OCI-M2 (cell line): ENCODE data around the gene SUGCT.

ENCODE experiments used
- DNase-seq: peaks from one replicate; lab custom pipeline; 2025; ENCODE audit not compliant: unreplicated experiment; lab: John Stamatoyannopoulos, UW

Gene SUGCT

DNA sequence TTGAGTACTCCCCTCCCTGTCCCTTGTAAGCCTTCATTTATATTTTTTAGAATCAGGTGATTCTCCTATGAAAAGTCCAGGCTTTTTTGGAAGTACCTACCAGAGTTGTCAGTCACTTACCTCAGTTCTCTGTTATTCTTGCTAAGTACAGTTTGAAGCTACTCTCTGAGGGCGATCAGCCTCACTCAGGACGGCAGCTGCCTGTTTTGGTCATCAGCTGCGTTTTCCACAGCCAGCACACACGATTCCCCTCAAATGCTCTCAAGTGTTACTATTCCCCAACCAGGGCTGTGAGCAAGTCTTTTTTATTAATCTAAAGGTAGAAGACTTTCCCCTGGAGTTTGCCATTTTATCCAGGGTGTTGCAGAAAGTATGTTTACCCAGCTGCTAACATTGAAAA is 328.6 kb downstream of the SUGCT start:
- DNase-seq, result no peak

DNA sequence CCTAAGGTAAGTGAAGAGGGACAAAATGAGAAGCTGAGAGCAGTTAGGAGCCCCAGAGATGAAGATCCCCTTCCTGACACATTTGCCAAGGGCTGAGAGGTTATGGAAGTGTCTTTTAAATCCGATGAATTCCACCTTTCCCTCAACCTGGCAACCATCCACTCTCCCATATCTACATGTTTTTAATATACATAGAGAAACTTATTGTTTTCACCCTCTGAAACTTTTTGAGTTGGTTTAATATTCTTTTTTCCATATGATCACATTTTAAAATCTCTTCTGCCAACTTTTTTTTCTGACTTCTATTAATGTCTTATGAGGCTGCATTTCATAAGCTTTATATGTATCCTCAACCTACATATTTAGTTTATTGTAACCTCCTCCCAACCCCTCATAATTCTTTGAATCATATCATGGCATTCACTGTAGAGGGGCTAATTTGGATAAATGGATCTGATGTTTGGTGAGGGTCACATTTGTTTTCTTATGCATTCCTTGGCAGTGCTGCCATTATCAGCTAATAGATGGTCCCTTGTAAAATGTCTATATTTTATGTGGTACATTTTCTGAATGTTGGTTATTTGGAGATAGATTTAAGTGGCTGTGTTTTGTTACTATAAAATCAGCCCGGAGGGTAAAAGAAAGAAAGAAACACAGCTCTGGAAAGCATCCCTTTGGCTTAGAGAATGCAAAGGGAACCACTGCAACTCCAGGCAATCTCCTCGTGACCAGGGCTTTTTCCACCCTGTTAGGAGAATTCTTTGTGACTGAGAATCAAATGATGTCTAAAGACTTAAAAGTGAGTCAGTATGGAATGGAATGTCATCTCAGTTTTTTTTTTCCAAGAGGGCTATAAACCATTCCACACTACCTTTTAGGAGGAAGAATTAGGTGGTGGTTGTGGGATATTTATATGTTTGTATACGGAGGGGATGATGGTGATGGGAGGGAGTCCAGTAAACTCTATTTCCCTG is 334.4 kb downstream of the SUGCT start:
- DNase-seq, result no peak

DNA sequence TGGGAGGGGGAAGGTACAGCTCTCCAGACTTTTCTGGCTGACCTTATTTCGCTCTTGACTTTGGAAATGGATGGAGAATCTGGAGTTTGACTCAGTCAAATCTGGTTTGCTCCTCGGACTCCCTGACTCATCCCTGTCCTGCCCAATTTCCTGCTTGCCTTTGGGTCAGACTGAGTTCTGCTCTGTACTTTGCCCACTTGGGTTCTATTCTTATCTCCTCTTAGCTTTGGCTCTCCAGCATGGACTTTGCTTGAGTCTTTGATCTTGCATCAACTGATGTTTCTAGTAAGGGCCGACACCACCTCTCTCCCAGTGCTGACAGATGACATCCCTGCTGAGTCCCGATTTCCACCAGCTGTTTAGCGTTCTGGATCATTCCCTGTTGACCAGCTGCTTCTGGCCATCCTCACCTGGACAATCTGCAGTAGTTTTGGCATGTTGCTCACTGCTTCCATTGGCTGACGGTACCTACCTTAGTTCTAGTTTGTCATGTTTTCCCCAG is 335.3 kb downstream of the SUGCT start:
- no peak for DNase-seq

DNA sequence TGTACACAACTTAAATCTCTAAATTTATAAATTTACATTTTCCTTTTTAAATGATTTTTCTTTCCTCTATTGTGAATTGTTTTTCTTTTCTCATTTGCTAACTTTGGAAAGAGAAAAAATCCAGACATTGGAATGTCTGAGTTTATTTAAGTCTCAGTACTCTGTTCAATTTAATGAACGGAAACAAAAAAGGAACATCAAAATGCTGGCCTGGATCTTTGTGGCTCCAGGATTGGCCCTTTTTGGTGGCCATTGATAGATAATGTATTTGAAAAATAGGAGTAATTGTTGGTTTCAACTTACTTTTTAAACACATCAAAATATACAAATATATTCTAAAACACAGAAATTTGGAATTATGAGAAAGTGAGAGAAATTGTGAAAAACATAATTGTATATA is 336.0 kb downstream of the SUGCT start:
- no peak for DNase-seq

DNA sequence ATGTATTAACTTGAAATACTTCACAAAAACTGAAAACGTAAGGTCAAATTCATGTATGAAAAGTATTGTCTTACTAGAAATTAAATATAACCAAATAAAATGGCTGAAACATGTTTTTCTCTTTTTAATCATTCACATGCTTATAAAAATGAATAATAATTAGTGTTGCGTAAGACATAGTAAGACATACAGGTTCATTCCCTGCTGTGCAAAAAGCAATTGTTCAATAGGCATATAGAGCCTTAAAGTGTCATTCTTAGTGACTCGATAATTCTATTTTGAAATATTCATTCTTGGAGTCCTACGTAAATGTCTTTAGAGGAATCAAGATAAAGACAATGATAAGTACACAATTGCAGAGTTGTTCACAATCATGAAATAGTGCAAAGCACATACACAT is 337.1 kb downstream of the SUGCT start:
- DNase-seq, result no peak

DNA sequence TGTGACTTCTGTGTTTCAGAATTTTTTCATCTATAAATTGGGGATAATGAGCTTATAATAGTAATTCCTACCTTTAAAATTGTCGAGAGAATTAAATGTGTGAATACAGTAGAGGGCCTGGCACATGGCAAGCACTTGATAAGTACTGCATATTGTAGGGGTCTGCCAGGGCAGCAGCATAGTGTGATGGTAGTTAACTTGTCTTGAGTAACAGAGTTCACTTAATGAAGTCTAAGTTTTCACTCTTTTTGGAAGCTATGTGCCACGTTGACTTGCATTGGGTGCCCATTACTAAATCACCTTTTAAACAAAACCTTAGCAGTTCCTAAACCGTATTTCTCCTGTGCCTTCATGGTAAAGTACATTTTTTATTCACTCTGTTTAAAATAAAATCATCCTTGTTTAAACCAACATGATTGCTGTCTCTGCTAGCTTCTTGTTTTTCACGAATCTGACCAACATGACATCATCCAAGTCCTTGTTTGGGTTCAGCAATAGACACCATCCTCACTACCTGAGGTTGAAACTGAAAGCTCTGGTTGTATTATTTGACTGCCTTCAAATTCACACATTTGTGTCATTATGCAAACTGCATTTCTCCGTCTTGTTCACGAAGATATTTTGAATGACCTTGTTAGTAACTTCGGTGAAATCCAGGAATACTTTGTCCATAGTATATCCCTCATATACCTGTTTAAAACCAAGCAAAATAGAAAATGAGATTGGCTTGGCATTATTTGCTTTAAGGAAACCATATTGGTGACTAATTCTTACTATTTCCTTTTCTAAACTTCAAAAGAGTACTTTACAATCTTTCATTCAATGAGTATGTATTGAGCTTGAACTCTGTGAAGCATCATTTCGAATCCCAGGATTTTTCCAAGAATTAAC is 340.2 kb downstream of the SUGCT start:
- no peak for DNase-seq

DNA sequence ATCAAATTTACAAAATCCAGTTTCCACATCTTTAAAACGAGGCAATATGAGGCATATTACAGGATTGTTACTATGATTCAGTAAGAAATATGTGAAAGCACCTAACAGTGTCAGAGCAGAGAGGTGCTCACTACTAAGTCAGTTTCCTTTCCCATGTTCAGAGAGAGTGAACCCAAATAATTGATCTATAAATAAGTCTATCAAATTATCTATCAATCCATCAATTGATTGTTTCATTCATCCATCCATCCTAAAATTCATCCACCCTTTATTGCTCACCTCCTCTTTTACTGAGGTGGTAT is 340.8 kb downstream of the SUGCT start:
- DNase-seq, result no peak

DNA sequence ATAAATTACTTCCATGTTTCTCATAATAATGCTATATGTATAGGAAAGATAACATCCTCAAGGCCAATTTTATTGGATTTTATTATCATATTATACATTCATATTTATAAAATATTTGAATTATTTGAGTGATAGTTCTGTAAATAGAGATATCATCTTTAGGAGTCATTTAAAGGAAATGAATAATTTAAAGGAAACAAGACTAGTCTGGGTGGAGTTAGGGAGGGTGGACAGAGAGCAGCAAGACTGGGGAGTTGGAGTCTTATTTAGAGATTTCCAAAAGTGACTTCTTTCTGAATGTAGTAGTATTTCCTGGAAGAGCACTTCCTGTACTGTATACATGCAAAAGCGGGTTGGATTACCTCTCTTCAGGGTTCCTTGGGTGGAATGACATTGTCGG is 342.3 kb downstream of the SUGCT start:
- DNase-seq, result no peak

DNA sequence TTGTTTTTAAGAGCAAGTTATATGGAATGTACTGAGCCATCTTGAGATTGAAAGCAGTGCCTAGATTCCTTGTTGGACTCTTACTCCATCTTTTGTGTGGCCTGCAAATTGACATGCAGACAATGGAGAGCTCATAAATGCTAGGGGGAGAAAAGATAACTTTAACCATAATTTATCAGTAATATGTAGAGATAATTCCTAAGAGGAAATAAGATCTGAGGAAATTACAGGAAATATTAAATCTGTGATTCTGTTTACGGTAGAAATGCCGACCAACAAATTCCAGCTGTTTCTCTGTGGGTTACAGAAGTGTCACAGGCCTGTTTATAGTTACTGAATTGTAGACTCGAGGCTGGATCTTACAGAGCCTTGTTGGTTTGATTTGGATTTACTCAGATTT is 348.0 kb downstream of the SUGCT start:
- no peak for DNase-seq

DNA sequence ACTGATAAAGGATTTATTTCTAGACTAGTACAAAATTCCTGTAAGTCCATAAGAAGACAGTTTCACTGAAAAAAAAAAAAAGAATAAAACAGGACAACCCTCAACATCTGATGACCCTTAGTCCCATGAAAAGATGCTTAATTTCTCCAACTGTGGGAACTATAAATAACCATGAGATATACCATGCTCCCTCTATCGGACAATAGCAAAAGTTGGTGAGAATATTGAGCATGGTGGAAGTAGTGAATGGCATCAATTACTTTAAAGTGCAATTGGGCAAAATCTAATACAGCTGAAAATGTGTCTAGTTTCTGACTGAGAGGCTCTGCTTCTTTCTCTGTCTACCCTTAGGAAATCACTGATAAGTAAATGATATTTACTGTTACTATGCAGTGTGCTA is 348.8 kb downstream of the SUGCT start:
- no peak for DNase-seq

DNA sequence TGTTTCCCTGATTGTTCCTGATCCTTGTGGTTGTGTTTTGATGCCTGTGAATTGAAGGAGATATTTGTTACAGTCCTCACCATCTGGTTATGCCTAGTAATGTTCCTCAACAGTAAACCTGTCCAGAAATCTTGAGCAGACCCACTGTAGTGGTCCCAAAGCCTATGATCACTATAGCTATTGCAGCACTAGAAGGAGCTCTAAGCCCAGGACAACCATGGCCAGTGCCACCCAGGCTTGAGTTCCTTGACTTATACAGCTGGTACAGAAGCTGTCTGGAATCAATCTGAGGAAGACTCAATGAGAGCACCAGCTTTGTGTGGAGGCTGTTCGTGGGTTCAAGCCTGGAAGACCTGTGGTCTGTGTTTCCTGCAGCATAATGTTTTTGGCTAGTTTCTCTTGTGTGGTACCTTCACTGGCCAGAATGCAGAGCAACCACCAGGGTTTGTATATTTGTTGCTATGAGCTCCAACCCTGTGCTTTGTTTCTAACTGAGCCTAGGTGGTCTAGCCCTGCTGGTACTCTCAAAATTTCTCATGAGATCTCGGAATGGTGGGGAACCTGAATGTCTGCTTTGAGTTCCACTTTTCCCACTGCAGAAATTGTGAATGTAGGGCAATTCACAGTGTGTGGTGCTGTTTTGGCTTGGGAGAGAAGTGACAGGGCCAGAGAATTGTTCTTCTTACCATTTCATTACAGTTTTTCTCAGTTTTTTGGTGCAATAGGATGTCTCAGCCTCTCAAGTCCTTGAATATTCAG is 355.2 kb downstream of the SUGCT start:
- no peak for DNase-seq

DNA sequence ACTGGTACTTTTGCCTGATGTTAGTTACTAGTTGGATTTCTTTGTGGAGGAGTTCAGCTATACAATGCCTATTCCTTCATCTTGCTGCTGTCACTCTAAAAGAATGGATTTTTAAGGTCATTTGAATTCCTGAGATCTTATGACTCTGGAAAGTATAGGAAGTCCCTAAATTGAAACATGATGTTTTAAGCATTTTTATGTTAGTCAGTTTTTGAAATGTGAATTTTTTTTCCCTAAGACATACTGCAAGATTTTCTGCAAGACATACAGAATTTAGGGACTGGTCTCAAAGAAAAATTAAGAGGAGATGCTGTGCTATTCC is 355.8 kb downstream of the SUGCT start:
- no peak for DNase-seq

DNA sequence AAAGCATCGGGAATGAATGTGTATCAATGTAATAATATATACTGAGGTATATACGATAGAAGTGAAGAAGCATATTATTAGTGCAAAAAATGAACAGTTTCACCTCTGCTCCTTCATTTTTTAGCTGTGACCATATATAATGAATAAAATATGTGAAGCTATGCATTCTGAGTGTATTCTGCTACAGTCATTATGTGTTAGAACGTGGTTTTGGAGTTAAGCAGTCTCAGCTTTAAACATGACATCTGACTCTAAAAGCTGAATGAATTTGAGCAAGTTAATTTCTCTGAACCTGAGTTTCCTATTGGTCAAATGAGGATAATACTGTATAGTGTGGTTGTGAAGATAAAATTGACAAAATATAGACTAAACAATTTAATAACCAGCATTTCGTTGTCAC is 358.1 kb downstream of the SUGCT start:
- DNase-seq, result no peak

DNA sequence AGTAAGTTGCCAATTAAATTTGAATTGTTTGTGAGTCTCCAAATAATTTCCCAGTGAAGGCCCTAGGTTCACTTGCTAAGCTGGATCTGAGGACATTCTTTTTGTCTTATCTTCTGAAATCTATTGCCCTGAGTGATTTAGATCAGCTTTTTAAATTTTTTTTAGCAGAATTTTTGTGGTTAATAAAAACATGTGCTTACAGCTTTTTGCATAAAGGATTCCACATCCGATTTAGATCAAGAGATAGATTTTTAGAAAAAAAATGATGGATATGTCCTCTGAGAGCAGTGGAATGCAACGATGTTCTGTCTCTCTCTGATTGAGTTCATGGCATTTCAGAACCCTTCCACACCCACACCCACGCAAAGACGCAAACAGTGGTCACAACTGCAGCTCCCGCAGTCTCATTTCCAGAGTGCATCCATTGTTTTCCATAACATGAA is 358.8 kb downstream of the SUGCT start:
- no peak for DNase-seq

DNA sequence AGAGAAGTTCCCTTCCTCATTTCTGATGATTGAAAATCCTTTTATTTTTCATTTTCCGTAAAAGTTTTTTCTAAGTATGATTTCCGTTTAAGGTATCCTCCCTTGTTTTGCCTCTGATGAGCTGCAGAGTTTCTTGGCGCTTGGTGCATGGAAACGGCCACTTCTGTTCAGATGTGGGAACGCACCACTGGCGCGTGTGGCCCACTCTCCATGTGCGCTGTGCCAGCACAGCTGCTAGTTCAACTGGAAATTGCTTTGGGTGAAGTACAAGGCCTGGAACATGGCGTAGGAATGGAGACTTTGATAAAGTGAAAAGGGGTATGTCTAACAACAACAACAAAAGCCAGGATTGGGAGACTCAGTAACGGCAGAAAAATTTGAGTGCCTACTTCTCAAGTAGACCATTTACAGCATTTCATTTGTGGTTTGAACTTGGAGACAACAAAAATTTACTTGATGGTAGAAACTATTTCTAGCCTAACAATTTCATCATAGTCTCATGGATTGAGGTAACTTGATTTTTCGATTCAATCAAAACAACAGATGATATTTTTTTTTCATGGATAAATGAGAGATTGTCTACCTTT is 364.2 kb downstream of the SUGCT start:
- no peak for DNase-seq

DNA sequence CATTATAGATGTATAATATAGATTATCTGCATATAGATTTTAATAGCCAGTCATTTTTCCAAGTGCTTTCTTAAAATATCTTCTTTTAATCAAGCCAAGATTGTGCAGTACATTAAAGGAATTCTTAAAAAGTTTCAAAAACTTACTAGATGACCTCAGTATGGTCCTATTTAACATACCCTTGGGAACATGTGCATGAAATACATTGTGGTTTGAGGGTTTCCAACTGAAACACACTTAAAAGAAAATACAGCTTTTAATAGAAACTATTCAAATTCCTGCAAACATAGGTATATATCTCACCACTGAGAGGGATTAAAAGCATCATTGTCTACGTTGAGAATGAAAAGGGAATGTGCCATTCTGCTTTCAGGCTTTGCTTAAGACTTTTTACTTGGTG is 364.9 kb downstream of the SUGCT start:
- no peak for DNase-seq

DNA sequence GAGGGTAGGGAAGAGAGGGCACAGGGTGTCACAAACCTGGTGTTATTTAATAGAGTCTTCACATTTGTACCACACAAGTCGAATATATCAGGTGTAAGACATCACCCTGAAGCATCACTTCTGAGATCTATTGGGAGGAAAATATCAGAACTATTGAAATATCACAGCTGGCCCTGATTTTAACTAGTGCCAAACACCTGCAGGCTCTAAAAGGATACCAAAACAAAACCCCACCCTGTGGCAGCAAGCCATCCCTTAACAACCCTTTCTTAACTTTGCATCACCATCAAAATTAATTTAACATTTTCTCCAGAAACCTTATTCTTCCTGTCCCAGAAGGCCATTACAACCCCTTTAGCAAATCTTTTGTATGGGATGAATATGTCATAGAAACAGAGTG is 365.4 kb downstream of the SUGCT start:
- no peak for DNase-seq

DNA sequence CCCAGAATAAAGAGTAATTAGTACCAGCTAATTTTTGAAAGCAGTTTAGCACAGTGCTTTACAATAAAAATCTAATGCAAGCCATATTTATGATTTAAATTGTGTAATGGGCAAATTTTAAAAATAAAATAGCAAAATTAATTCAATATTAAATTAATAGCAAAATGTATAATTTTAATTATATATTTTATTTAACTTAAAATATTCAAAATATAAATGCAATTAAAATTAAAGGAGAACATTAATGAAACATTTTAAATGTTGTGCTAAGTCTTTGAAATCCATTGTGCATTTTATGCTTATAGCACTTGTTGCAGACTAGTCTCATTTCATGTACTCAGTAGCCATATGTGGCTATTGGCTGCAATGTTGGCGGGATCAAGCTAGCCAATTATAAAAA is 367.6 kb downstream of the SUGCT start:
- DNase-seq, result no peak

DNA sequence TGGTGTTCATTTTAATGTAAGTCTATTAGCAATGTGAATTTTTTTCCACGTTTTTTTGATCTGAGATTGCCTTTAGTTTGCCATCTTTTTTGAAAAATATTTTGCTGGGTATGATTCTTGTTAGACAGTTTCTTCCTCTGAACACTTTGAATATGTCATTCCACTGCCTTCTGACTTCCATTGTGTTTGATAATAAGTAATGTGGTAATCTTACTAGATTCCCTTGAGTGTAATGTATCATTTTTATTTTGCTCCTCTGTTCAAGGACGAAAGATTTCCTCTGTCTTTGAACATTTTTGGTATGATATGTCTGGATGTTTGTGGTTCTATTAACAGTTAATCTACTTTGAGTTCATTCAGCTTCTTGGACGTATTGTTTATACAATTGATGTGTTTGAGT is 371.4 kb downstream of the SUGCT start:
- no peak for DNase-seq

DNA sequence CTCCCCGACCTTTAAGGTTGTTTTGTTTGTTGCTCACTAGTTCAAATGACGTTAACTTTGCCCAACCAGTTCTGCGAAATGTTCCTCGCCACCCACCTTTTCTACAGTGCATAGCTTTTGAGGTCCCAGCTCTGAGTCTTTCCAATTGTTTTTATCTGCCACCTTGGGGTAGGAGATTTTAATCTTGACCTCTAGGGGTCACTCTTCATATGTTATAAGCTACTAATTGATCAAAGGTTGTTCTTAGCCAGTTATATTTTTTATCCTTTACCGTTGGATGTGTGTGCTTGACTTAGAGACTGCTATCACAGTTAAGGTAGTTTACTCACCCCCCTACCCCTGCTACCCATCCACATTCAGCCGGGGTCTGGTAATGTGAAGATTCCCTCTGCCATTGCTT is 372.4 kb downstream of the SUGCT start:
- DNase-seq, result no peak
